ENCODE results near the gene KLF16.
A peak's percentile ranks its signal among the peaks of the same experiment; 100 is the strongest.

Gene KLF16

DNA sequence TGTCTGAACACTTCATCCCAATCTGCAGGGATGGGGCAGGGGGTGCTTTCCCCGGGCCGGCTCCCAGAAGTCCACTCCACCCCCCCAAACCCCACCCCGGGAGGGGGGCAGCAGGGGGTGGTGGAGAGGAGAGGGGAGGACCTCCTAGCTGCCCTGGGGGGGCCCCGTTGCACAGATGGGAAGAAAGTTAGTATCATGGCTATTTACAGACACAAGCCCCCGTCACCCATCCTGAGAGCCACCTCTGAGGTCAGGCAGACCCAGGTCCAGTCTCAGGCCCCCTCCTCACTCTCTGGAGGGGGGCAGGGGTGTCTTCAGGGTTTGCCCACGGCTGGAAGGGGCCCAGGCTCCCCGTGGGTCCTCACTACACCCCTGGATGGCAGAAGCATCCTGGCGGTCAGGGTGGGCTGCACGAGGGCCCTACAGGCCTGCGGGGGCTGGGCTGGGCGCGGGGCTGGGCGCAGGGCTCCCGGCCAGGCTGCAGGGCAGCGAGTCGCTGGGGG lies 9.3 kb downstream of the KLF16 start:
- H3K36me3 ChIP-seq (ENCODE audit: control insufficient read depth, insufficient read depth, low read length) = peaks cover 23% of the 10 kb centered on the region
- no peak overlapping the region for H3K27ac ChIP-seq (ENCODE audit: low read depth, low read length, severe bottlenecking)
- H3K4me3 ChIP-seq (ENCODE audit: extremely low read depth, insufficient read depth, low read length, poor library complexity, severe bottlenecking) = no peak overlapping the region
- 93 to 94% methylated on average over 10 to 11 of the region's 16 CpGs for WGBS, 2 experiments (ENCODE audit: insufficient coverage in 2 of 2)
- H3K9me3 ChIP-seq (ENCODE audit: control insufficient read depth, low read length) = no peaks in the 10 kb centered on the region
- peaks cover 50% of the 10 kb centered on the region for H3K4me1 ChIP-seq (ENCODE audit: control insufficient read depth, insufficient read depth, low read length, poor library complexity, severe bottlenecking)

DNA sequence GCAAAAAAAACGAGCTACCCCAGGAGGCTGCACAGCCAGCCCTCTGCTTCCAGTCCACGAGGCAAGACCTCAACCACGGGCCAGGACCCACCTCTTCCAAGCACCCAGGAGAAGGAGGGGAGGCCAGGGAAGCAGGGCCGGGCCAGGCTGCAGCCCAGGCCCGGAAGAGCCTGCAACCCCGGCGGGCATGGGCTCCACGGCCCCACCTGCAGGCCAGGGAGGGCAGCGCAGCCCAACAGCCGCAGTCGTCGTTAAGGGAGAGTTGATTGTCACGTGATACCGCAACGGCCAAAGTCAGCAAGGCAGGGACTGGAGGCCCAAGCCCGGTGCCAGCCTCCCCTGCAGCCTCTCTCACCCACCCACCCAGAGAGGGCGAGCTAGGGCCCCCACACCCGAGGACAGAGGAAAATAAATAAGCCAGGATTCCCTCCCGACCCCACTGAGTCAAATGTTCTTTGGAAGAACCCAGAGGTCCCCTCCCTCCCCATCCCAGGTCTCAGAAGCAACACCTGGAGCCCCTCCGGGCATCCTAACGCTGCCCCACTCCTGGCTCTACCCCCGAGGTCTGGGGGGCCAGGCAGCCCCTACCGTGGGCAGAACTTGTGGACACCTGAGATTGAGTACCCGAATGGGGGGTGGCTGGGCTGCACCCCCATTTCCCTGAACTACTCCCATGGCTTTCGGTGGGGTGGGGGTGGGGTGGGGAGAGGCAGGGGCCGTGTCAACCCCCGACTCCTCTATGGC lies 9.9 kb downstream of the KLF16 start:
- Histone ChIP-seq H3K9me3 (ENCODE audit: control insufficient read depth, low read length) (no peaks in the 10 kb centered on the region), H3K4me3 (ENCODE audit: extremely low read depth, insufficient read depth, low read length, poor library complexity, severe bottlenecking) (no peak overlapping the region), H3K36me3 (ENCODE audit: control insufficient read depth, insufficient read depth, low read length) (peaks cover 23% of the 10 kb centered on the region), H3K4me1 (ENCODE audit: control insufficient read depth, insufficient read depth, low read length, poor library complexity, severe bottlenecking) (peaks cover 46% of the 10 kb centered on the region), H3K27ac (ENCODE audit: low read depth, low read length, severe bottlenecking) (no peak overlapping the region)
- 49% methylated on average over 14 of the region's 27 CpGs for WGBS, 2 experiments (ENCODE audit: insufficient coverage in 2 of 2)

DNA sequence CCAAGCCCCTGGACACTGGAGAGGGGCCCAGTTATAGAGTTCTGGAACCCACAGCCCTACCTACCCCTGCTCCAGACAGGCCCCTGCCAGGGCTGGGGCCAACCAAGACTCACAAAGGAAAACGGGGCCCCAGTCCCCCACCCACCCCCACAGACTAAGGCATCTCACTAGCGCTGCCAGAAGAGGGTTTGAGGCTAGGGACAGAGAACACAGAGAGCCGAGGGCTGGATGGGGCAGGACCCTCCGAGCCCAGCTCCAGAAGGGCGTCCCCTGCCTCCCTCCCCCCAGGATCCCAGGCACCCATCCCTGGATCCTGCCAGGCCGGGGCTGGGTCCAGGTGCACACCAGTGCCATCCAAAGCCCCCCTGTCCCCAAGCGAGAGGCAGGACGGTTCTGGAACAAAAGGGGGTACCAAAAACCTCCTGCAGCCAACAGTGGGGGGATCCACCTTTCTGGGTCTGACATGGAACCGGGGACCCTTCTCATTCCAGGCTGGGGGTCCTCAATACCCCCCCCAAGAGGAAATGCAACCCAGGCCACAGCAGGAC lies 10.7 kb downstream of the KLF16 start:
- no peaks in the 10 kb centered on the region for H3K9me3 ChIP-seq (ENCODE audit: control insufficient read depth, low read length)
- no peak overlapping the region for H3K4me3 ChIP-seq (ENCODE audit: extremely low read depth, insufficient read depth, low read length, poor library complexity, severe bottlenecking)

DNA sequence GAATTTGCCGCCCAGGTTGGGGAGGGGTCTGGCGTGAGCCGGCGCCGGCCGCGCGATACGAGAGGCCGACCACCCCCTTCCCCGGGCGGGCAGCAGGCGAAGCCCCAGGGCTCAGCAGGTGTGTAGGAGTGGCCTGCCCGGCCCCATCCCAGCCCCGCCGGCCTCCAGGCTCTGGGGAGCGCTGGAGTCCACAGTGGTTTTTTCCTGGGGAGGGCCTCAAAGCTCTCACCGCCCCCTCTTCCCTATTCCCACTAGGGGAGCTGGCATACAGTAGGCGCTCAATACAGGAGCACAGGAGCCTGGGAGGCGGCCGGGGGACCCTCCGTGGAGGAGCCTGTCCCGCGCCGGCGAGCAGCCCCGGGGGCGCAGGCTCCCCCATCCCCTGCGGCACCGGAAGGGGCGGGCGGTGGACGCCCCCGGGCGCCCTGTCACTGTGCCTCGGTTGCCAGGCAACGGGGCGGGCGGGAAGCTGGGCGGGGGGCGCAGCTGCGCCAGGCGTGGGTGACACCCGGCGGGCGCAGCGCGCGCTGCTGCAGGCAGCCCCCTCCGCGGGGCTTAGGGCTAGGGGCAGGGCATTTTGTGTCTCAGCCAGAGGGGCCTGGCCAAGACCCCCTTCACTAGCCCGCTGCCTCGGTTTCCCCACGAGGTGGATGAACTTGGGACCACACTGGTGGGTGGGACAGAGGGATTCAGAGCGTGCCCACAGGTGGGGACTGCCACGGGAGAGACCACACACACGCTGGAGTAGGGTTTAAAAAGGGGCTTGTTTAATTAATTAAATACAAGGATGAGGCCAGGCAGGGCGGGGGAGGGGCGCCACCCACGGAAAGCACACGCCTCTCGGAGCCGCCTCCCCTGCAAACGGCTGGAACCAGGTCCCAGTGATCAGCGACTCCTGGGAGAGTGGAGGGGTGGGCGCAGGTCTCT lies 11.5 kb downstream of the KLF16 start:
- Histone ChIP-seq H3K4me1 (ENCODE audit: control insufficient read depth, insufficient read depth, low read length, poor library complexity, severe bottlenecking) (peaks cover 32% of the 10 kb centered on the region), H3K4me3 (ENCODE audit: extremely low read depth, insufficient read depth, low read length, poor library complexity, severe bottlenecking) (no peak overlapping the region), H3K36me3 (ENCODE audit: control insufficient read depth, insufficient read depth, low read length) (peaks cover 23% of the 10 kb centered on the region), H3K9me3 (ENCODE audit: control insufficient read depth, low read length) (no peaks in the 10 kb centered on the region), H3K27ac (ENCODE audit: low read depth, low read length, severe bottlenecking) (no peak overlapping the region)
- 95 to 96% methylated on average over 52 to 61 of the region's 66 CpGs for WGBS, 2 experiments (ENCODE audit: insufficient coverage in 2 of 2)

More for the DNA sequence above, 10.7 kb downstream of the KLF16 start:
- Histone ChIP-seq H3K36me3 (ENCODE audit: control insufficient read depth, insufficient read depth, low read length) (peaks cover 23% of the 10 kb centered on the region), H3K27ac (ENCODE audit: low read depth, low read length, severe bottlenecking) (no peak overlapping the region), H3K4me1 (ENCODE audit: control insufficient read depth, insufficient read depth, low read length, poor library complexity, severe bottlenecking) (peaks cover 39% of the 10 kb centered on the region)
- whole genome bisulfite sequencing, 2 experiments (ENCODE audit: insufficient coverage in 2 of 2) = 93 to 94% methylated on average over 5 to 6 of the region's 9 CpGs

DNA sequence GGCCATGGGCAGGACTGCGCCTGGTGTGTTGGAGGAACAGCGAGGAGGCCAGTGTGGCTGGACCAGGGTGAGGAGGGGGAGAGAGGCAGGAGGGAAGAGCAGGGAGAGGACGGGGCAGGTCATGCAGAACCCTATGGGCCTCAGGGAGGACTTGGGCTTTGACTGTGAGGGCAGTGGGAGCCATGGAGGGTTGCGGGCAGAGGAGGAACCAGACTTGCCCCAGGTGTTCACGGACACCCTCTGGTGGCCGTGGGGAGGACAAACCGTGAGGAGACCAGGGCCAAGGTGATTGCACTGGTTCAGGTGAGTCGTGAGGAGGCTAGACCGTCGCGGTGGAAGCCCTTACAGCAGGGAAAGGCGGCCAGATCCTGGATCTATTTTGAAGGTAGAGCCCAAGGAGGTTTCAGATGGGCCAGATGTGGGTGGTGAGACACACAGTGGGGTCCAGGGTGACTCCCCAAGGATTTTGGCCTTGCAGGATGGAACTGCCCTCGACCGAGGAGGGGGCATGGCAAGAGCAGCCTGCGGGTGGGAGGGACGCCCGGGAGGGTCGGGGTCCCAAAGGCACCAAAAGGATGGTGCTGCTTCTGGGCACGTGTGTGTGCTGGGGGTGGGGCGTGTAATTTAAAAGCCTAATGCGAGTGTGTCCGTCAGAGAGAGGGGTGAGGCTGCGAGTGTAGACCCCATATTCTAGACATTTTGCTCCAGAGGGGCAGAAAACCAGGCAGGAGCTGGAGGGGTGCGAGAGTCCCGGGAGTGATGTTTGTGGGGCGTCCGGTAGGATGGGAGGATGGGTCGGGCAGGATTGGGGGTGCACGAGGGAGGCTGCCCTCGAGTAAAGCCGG lies 12.3 kb downstream of the KLF16 start:
- no peaks in the 10 kb centered on the region for H3K9me3 ChIP-seq (ENCODE audit: control insufficient read depth, low read length)
- WGBS, 2 experiments (ENCODE audit: insufficient coverage in 2 of 2) = 94 to 95% methylated on average over 27 to 28 of the region's 31 CpGs
- no peak overlapping the region for H3K4me3 ChIP-seq (ENCODE audit: extremely low read depth, insufficient read depth, low read length, poor library complexity, severe bottlenecking)
- H3K36me3 ChIP-seq (ENCODE audit: control insufficient read depth, insufficient read depth, low read length) = peaks cover 25% of the 10 kb centered on the region
- H3K4me1 ChIP-seq (ENCODE audit: control insufficient read depth, insufficient read depth, low read length, poor library complexity, severe bottlenecking) = peaks cover 29% of the 10 kb centered on the region
- no peak overlapping the region for H3K27ac ChIP-seq (ENCODE audit: low read depth, low read length, severe bottlenecking)

DNA sequence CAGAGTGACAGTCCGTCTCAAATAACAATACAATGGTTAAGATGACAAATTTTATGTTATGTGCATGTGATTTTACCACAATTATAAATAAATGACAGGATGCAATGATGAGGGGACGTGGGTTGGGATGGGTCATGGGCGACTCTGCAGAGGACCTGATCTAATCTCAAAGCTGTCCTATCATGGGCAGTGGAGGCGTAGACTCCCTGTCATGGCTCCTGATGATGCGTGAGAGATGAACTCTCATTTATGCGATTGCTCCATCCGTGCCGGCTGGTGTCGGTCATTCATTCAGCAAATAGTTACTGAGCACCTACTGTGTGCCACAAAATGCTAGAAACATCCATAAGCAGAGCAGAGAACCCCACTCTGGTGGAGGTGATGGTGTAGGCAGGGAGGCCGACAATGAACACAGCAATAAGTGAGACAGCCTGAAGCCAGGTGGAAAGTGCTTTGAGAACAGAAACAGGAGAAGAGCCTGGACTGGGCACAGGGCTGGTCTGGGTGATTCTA lies 13.4 kb downstream of the KLF16 start:
- no peak overlapping the region for H3K4me3 ChIP-seq (ENCODE audit: extremely low read depth, insufficient read depth, low read length, poor library complexity, severe bottlenecking)
- peaks cover 35% of the 10 kb centered on the region for H3K36me3 ChIP-seq (ENCODE audit: control insufficient read depth, insufficient read depth, low read length)
- no peak overlapping the region for H3K27ac ChIP-seq (ENCODE audit: low read depth, low read length, severe bottlenecking)
- H3K9me3 ChIP-seq (ENCODE audit: control insufficient read depth, low read length) = no peaks in the 10 kb centered on the region
- H3K4me1 ChIP-seq (ENCODE audit: control insufficient read depth, insufficient read depth, low read length, poor library complexity, severe bottlenecking) = peaks cover 18% of the 10 kb centered on the region
- 92 to 100% methylated on average over 5 to 9 of the region's 10 CpGs for WGBS, 2 experiments (ENCODE audit: insufficient coverage in 2 of 2)

DNA sequence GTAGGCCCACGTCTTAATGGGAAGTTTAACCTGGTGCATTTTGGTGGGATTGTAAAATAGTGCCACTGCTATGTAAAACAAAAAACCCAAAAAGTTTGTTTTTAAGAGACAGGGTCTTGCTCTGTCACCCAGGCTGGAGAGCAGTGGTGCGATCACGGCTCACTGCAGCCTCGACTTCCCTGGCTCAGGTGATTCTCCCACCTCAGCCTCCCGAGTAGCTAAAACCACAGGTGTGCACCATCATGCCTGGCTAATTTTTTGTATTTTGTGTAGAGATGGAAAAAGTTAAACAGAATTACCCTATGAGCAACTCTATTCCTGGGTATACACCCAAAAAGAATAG lies 14.3 kb downstream of the KLF16 start:
- WGBS, 2 experiments (ENCODE audit: insufficient coverage in 2 of 2) = 50 to 73% methylated on average over 2 to 4 of the region's 5 CpGs
- Histone ChIP-seq H3K36me3 (ENCODE audit: control insufficient read depth, insufficient read depth, low read length) (peaks cover 36% of the 10 kb centered on the region), H3K4me1 (ENCODE audit: control insufficient read depth, insufficient read depth, low read length, poor library complexity, severe bottlenecking) (peaks cover 11% of the 10 kb centered on the region), H3K27ac (ENCODE audit: low read depth, low read length, severe bottlenecking) (no peak overlapping the region), H3K9me3 (ENCODE audit: control insufficient read depth, low read length) (no peaks in the 10 kb centered on the region), H3K4me3 (ENCODE audit: extremely low read depth, insufficient read depth, low read length, poor library complexity, severe bottlenecking) (peak overlapping the region; percentile 99)

DNA sequence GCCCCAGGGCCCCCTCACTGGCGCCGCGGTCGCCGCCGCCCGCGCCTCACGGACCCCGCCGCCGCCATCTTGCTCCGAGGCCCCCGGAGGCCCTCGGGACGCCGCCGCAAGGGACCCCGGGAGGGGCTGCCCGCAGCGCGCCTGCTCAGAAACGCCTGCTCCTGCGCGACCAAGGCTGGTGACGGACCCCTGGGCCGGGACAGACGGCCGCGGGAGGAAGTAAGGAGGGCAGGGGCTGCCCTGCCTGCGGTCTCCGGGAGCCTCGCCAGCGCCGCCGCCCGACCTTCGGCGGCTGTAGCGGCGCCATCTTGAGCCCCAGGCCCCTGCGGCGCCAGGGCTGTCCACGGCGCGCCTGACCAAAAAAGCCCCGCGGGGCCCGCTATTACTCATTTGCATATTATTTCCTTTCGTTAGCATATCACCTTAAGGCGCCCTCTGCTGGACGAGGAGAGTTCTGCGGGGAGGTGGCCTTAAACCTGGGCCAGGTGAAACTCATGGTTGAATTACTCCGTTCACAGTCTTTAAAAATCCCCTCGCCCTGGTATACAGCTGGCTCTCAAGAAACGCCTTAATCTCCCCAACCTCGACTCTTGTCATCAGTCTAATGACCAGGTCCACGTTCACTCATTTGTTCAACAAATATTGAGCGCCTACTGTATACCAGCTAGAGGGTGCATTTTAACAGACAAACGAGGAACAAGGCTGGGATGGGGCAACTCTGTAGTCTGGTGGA lies 14.8 kb downstream of the KLF16 start, which contains the start of gene REXO1:
Gene REXO1 (minus strand): TSS at position 85 of the 733 bp plus-strand sequence. CDS start 125 bp downstream, outside the sequence.
- peaks cover 9% of the 10 kb centered on the region for H3K4me1 ChIP-seq (ENCODE audit: control insufficient read depth, insufficient read depth, low read length, poor library complexity, severe bottlenecking)
- H3K4me3 ChIP-seq (ENCODE audit: extremely low read depth, insufficient read depth, low read length, poor library complexity, severe bottlenecking) = peak within 1 kb of the TSS; percentile 99
- 4% methylated on average over 51 to 52 of the region's 60 CpGs for WGBS, 2 experiments (ENCODE audit: insufficient coverage in 2 of 2)
- H3K36me3 ChIP-seq (ENCODE audit: control insufficient read depth, insufficient read depth, low read length) = peaks cover 34% of the 10 kb centered on the region
- no peaks in the 10 kb centered on the region for H3K9me3 ChIP-seq (ENCODE audit: control insufficient read depth, low read length)
- peak within 1 kb of the TSS; percentile 100 for H3K27ac ChIP-seq (ENCODE audit: low read depth, low read length, severe bottlenecking)

DNA sequence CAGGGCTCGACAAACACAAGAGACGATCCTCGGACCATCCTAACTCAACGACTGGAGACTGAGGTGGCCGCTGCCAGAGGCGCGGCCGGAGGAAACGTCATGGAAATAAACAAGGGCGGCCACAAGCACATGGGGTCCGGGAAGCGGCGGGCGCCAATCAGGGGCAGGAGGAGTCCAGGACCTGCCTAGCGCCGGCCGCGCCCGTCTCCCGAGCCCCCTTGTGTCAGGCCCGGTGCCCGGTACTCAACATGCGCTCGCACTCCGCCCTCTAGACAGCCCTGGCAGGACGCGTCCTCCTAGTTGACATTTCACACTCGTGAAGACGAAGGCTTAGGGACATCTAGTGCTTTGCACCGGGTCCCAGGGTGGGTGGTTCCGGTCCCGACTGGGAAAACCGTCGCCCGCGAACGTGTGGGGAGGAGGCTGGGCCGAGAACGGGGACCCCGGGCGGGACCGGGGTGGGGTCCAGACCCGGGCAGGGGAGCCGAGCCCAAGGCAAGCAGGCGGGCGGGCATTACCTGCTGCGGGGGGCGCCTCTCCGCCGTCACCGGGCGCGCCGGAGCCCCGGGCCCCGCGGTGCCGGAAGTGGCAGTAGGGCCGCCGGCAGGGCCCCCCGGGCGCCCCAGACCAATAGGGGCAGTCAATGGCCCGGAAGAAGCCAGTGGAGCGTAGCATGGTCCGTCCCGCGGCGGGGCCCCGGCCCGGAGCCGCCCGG lies 15.5 kb downstream of the KLF16 start:
- WGBS, 2 experiments (ENCODE audit: insufficient coverage in 2 of 2) = 0 to 1% methylated on average over 63 to 69 of the region's 72 CpGs

More for the DNA sequence above, 15.5 kb downstream of the KLF16 start:
- peak overlapping the region; percentile 99 for H3K4me3 ChIP-seq (ENCODE audit: extremely low read depth, insufficient read depth, low read length, poor library complexity, severe bottlenecking)
- no peaks in the 10 kb centered on the region for H3K9me3 ChIP-seq (ENCODE audit: control insufficient read depth, low read length)
- peaks cover 10% of the 10 kb centered on the region for H3K4me1 ChIP-seq (ENCODE audit: control insufficient read depth, insufficient read depth, low read length, poor library complexity, severe bottlenecking)
- H3K36me3 ChIP-seq (ENCODE audit: control insufficient read depth, insufficient read depth, low read length) = peaks cover 29% of the 10 kb centered on the region
- H3K27ac ChIP-seq (ENCODE audit: low read depth, low read length, severe bottlenecking) = peak overlapping the region; percentile 100
